Psoas muscle (tissue), 8 donors: ENCODE results near the gene TSGA10IP. TPM values are rescaled to one million over a fixed set of nuclear protein-coding genes. Genes with fewer than 3 reads are reported as not detected.

Source experiments
- ATAC-seq, 4 donors: fragments of 200-7000 bp; cut with Tn5 transposase; one replicate each; pipeline ENCODE4 v1.9.1; 2020; ENCODE audit warnings: moderate library complexity in 3 of 4, mild to moderate bottlenecking in 2 of 4
- DNase-seq, 2 donors: peaks; one replicate each; pipeline ENCODE4 v3.0.0-alpha.2; 2020
- H3K27ac ChIP-seq: fragments of 200-600 bp; one replicate; pipeline ENCODE4 v1.8.0; 2022
- H3K27me3 ChIP-seq, 3 donors: fragments of 200-600 bp in 1 of 3; one replicate each; pipeline versions ENCODE4 v1.6.1 to v1.8.0; 2013 to 2022; ENCODE audit warnings: low read length in 2 of 3, mild to moderate bottlenecking in 2 of 3, moderate library complexity in 1 of 3; ENCODE audit not compliant: insufficient read depth in 3 of 3
- H3K36me3 ChIP-seq, 2 donors: fragments of 200-600 bp in 1 of 2; one replicate each; pipeline versions ENCODE4 v1.6.1 to v1.8.0; 2013 to 2022; ENCODE audit warnings: low read depth in 1 of 2, mild to moderate bottlenecking in 1 of 2, moderate library complexity in 1 of 2; ENCODE audit not compliant: insufficient read depth in 1 of 2
- H3K4me1 ChIP-seq: fragments of 200-600 bp; one replicate; pipeline ENCODE4 v1.8.0; 2022
- H3K4me3 ChIP-seq: fragments of 200-600 bp; one replicate; pipeline ENCODE4 v1.8.0; 2022; ENCODE audit warnings: mild to moderate bottlenecking
- H3K9me3 ChIP-seq: fragments of 200-600 bp; one replicate; pipeline ENCODE4 v1.8.0; 2022
- CTCF ChIP-seq: fragments of 200-600 bp; IDR thresholded peaks from one replicate; pipeline ENCODE4 v1.8.0; 2022; ENCODE audit warnings: antibody characterized with exemption
- WGBS, 3 donors: extraction: QIAGEN DNeasy Blood & Tissue Kit; methylation state at CpG; one replicate each; pipeline versions ENCODE4 v1.1.6 to v1.1.7; 2013; 5-methylcytosine and 5-hydroxymethylcytosine counted together
- intact Hi-C, 2 donors: fragments of 100-400 bp; cut with DNase I; formaldehyde crosslinking; loops; one replicate each; pipeline versions ENCODE4 v1.11.0 to v1.14.2; 2022
- long read RNA-seq, 2 donors: library from polyadenylated mRNA; unstranded; transcript quantifications; one replicate each; pipeline ENCODE4 v2.0.0, GENCODE V29; 2021
- polyA plus RNA-seq, 3 donors: library from polyadenylated mRNA; stranded (reverse); fragments of 200-250 nt; gene quantifications; one replicate each; pipeline ENCODE4 v1.2.3, GENCODE V29; 2013
- total RNA-seq, 4 donors: library from RNA; stranded (reverse); fragmentation: NEBNext Ultra II Directional in 2 of 4; extraction: Animal tissue kit (Norgen Biotek cat#: 25700) in 2 of 4; gene quantifications; one replicate each; pipeline versions ENCODE4 v1.2.1 to v1.2.4, GENCODE V29; 2021 to 2023
- donor health status: healthy with polysubstance abuse.
- donor health status: DM: no; HTN: no; CAD: no; lungs with moderate emphysema.
- donor health status: Bipolar disorder and iron deficiency.
- donor health status: healthy.
- donor health status: DM: yes; HTN: yes; CAD: no.
- donor health status: DM: no; HTN: no; CAD: no.
- donor health status: DM: no; HTN: no; CAD: no.
- donor health status: DM: yes; HTN: yes; CAD: no.

Gene TSGA10IP
- total RNA-seq (not detected), polyA plus RNA-seq (not detected)
- long read RNA-seq, donor 1 = 0 reads
- long read RNA-seq, donor 2 = 0 reads

GRCh38 chr11:65945430-65945911 is at the start of gene TSGA10IP:
TSS of gene TSGA10IP (plus strand) at chr11:65945480. CDS start at chr11:65945676, 196 bp downstream.
- H3K27me3 ChIP-seq = peaks cover 0 to 4% (median 0%) of the 10 kb centered on the region in 3 donors
- H3K9me3 ChIP-seq = no peaks in the 10 kb centered on the region
- no peaks in the 10 kb centered on the region for H3K36me3 ChIP-seq
- TF ChIP-seq CTCF = no peak
- intact Hi-C loops = no loop called here
- no peak within 1 kb of the TSS for H3K4me3 ChIP-seq
- no peak within 1 kb of the TSS for H3K27ac ChIP-seq
- ATAC-seq (no peak), DNase-seq (no peak)
- H3K4me1 ChIP-seq = no peaks in the 10 kb centered on the region
- 53 to 66% (median 58%) methylated on average over 13 of the region's 13 CpGs for WGBS, 3 donors

- Histone ChIP-seq H3K4me1 (peaks cover 10% of the 10 kb centered on the region), H3K4me3 (no peak overlapping the region), H3K27ac (no peak overlapping the region), H3K36me3 (peaks cover 0 to 8% of the 10 kb centered on the region in 2 donors), H3K27me3 (peaks cover 0 to 8% (median 6%) of the 10 kb centered on the region in 3 donors), H3K9me3 (no peaks in the 10 kb centered on the region)
- intact Hi-C loops = no loop called here
- DNase-seq = no peak
- no peak for ATAC-seq
- WGBS, 3 donors = 92 to 97% (median 95%) methylated on average over 5 of the region's 5 CpGs
- TF ChIP-seq CTCF = no peak
These were observed 49.7 kb upstream of the TSGA10IP start for GRCh38 chr11:65895482-65895981.

- DNase-seq (no peak), ATAC-seq (no peak)
- Histone ChIP-seq H3K36me3 (peaks cover 0 to 8% of the 10 kb centered on the region in 2 donors), H3K27me3 (peaks cover 0 to 8% (median 6%) of the 10 kb centered on the region in 3 donors), H3K4me1 (peaks cover 10% of the 10 kb centered on the region), H3K9me3 (no peaks in the 10 kb centered on the region), H3K4me3 (no peak overlapping the region), H3K27ac (no peak overlapping the region)
- 93 to 96% (median 93%) methylated on average over 14 of the region's 14 CpGs for WGBS, 3 donors
- intact Hi-C loops = no loop called here
- no peak for TF ChIP-seq CTCF
These were observed 49.0 kb upstream of the TSGA10IP start for GRCh38 chr11:65896034-65896999.

GRCh38 chr11:65897020-65897471 is 48.2 kb upstream of the TSGA10IP start:
- no peak overlapping the region for H3K4me3 ChIP-seq
- H3K4me1 ChIP-seq = peaks cover 7% of the 10 kb centered on the region
- whole genome bisulfite sequencing, 3 donors = 70 to 93% (median 73%) methylated on average over 4 of the region's 4 CpGs
- ATAC-seq (no peak), DNase-seq (no peak)
- H3K27ac ChIP-seq = no peak overlapping the region
- peaks cover 0 to 8% (median 6%) of the 10 kb centered on the region in 3 donors for H3K27me3 ChIP-seq
- intact Hi-C loops = no loop called here
- H3K9me3 ChIP-seq = no peaks in the 10 kb centered on the region
- H3K36me3 ChIP-seq = peaks cover 0 to 8% of the 10 kb centered on the region in 2 donors
- no peak for TF ChIP-seq CTCF
